ENCODE measurements around the gene ZPLD1. TPM values are rescaled to one million over a fixed set of nuclear protein-coding genes. Genes with fewer than 3 reads are reported as not detected.

Gene ZPLD1
- total RNA-seq, 1 experiment from 2014 or later: 0.17 TPM

GRCh38 chr3:102466001-102466400 lies 31.2 kb downstream of the ZPLD1 start:
- peak; percentile 63 for DNase-seq (ENCODE audit: low spot score)
- H3K27ac ChIP-seq (ENCODE audit: low read depth, low read length, poor library complexity, severe bottlenecking): no peak overlapping the region
- no peaks in the 10 kb centered on the region for H3K27me3 ChIP-seq (replicated peaks; ENCODE audit: insufficient read depth, low read depth, low read length, poor library complexity)
- no peak overlapping the region for H3K4me3 ChIP-seq (ENCODE audit: low read depth, low read length, poor library complexity, severe bottlenecking)
- H3K9me3 ChIP-seq (ENCODE audit: low read depth, low read length, poor library complexity, severe bottlenecking): no peaks in the 10 kb centered on the region
- no peaks in the 10 kb centered on the region for H3K36me3 ChIP-seq (ENCODE audit: insufficient read depth, low read length, poor library complexity, severe bottlenecking)
- no peaks in the 10 kb centered on the region for H3K4me1 ChIP-seq (ENCODE audit: insufficient read depth, low read length, poor library complexity, severe bottlenecking)
- intact Hi-C loops (cut with micrococcal nuclease; ENCODE audit: unreplicated experiment): loop anchor here (2.0 to 5.0 kb wide), 2 partner anchors 63 to 239 kb away; no protein-coding TSS in a partner anchor
- BruUV-seq (replicated peaks): no TSS peak
- no peak for TF ChIP-seq EZH2 (IDR thresholded peaks at IDR 0.05; ENCODE audit: borderline replicate concordance, low read depth, low read length, poor library complexity, severe bottlenecking)
- TF ChIP-seq, protein P1, sequence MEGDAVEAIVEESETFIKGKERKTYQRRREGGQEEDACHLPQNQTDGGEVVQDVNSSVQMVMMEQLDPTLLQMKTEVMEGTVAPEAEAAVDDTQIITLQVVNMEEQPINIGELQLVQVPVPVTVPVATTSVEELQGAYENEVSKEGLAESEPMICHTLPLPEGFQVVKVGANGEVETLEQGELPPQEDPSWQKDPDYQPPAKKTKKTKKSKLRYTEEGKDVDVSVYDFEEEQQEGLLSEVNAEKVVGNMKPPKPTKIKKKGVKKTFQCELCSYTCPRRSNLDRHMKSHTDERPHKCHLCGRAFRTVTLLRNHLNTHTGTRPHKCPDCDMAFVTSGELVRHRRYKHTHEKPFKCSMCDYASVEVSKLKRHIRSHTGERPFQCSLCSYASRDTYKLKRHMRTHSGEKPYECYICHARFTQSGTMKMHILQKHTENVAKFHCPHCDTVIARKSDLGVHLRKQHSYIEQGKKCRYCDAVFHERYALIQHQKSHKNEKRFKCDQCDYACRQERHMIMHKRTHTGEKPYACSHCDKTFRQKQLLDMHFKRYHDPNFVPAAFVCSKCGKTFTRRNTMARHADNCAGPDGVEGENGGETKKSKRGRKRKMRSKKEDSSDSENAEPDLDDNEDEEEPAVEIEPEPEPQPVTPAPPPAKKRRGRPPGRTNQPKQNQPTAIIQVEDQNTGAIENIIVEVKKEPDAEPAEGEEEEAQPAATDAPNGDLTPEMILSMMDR (conservative IDR thresholded peaks at IDR 0.05; ENCODE audit: low read depth, low read length): peak; percentile 57
- ChIA-PET POLR2A (ENCODE audit: low non-redundant PET) (no interaction called here), CTCF (interaction anchor here (1.5 kb wide), 1 partner anchor 70 kb away, joined by 7 read pairs; no protein-coding TSS in a partner anchor)

GRCh38 chr3:102470066-102470465 lies 35.3 kb downstream of the ZPLD1 start:
- no peak overlapping the region for H3K27ac ChIP-seq (ENCODE audit: low read depth, low read length, poor library complexity, severe bottlenecking)
- intact Hi-C loops (cut with micrococcal nuclease; ENCODE audit: unreplicated experiment): no loop called here
- POLR2A ChIA-PET (ENCODE audit: low non-redundant PET): no interaction called here
- DNase-seq (ENCODE audit: low spot score): no peak
- TF ChIP-seq EZH2 (IDR thresholded peaks at IDR 0.05; ENCODE audit: borderline replicate concordance, low read depth, low read length, poor library complexity, severe bottlenecking): no peak
- TF ChIP-seq, protein P1 (conservative IDR thresholded peaks at IDR 0.05; ENCODE audit: low read depth, low read length): no peak
- no TSS peak for BruUV-seq (replicated peaks)
- no peaks in the 10 kb centered on the region for H3K4me1 ChIP-seq (ENCODE audit: insufficient read depth, low read length, poor library complexity, severe bottlenecking)
- H3K4me3 ChIP-seq (ENCODE audit: low read depth, low read length, poor library complexity, severe bottlenecking): no peak overlapping the region
- CTCF ChIA-PET: interaction anchor here (0.9 kb wide), 1 partner anchor 241 kb away, joined by 3 read pairs; no protein-coding TSS in a partner anchor
- H3K36me3 ChIP-seq (ENCODE audit: insufficient read depth, low read length, poor library complexity, severe bottlenecking): no peaks in the 10 kb centered on the region
- H3K27me3 ChIP-seq (replicated peaks; ENCODE audit: insufficient read depth, low read depth, low read length, poor library complexity): no peaks in the 10 kb centered on the region
- H3K9me3 ChIP-seq (ENCODE audit: low read depth, low read length, poor library complexity, severe bottlenecking): no peaks in the 10 kb centered on the region

- no peaks in the 10 kb centered on the region for H3K27me3 ChIP-seq (replicated peaks; ENCODE audit: insufficient read depth, low read depth, low read length, poor library complexity)
- DNase-seq (ENCODE audit: low spot score): peak; percentile 60
- no peak overlapping the region for H3K27ac ChIP-seq (ENCODE audit: low read depth, low read length, poor library complexity, severe bottlenecking)
- intact Hi-C loops (cut with micrococcal nuclease; ENCODE audit: unreplicated experiment): no loop called here
- POLR2A ChIA-PET (ENCODE audit: low non-redundant PET): no interaction called here
- no peak overlapping the region for H3K4me3 ChIP-seq (ENCODE audit: low read depth, low read length, poor library complexity, severe bottlenecking)
- CTCF ChIA-PET: interaction anchor here (0.8 to 1.0 kb wide), 2 partner anchors 55 to 66 kb away, joined by 3 to 5 read pairs; no protein-coding TSS in a partner anchor
- BruUV-seq (replicated peaks): no TSS peak
- H3K9me3 ChIP-seq (ENCODE audit: low read depth, low read length, poor library complexity, severe bottlenecking): no peaks in the 10 kb centered on the region
- no peaks in the 10 kb centered on the region for H3K36me3 ChIP-seq (ENCODE audit: insufficient read depth, low read length, poor library complexity, severe bottlenecking)
- TF ChIP-seq, protein P1 (conservative IDR thresholded peaks at IDR 0.05; ENCODE audit: low read depth, low read length): peak; percentile 55
- no peak for TF ChIP-seq EZH2 (IDR thresholded peaks at IDR 0.05; ENCODE audit: borderline replicate concordance, low read depth, low read length, poor library complexity, severe bottlenecking)
- H3K4me1 ChIP-seq (ENCODE audit: insufficient read depth, low read length, poor library complexity, severe bottlenecking): no peaks in the 10 kb centered on the region
Measured at GRCh38 chr3:102471001-102471400, 36.2 kb downstream of the ZPLD1 start.

Data from A673 (cell line).